ENCODE results near the gene SMIM14. TPM values are rescaled to one million over a fixed set of nuclear protein-coding genes. Genes with fewer than 3 reads are reported as not detected.
A peak's percentile ranks its signal among the peaks of the same experiment; 100 is the strongest.
"Not testable (repeated sequence)": the region's sequence is repeated elsewhere in the genome, so short reads cannot be mapped to it uniquely, and the experiment has no call there.

SMIM14 gene
- total RNA-seq, 1 experiment from 2014 or later: 40.1 TPM

DNA sequence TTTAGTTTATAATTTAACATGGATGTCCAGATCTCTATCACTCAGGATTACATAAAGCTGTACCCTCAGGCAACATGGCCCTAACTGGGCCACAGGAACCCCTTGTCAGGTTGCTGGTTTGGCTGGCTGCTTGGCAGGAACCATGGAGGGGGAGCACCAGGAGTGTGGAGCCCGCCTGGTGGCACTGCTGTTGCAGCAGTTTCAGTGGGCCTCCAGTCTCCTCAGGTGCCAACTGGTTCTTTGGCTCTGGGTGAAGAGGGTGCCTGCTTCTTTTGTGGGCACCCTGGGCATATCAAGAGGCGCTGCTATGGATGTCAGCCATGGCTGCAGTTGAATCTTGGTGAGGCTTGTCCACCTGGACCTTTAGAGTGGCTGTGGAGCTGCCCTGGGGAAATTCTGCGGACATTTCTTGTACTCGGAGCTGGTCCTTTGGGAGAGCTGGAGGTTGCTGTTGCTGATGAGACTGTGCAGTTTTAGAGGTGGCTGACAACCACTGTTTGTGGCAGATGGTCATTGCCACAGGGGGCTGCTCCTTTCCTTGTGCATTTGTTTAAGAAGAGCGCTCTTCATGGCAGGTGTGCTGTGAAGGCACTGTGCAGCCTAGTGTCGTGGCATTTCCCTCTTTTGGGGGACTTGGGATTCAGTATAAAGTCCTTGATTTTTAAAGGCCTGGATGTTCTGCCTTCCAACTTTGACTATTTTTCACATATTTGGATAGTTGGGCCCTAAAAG lies 10.3 kb upstream of the SMIM14 start:
- no peak for DNase-seq (ENCODE audit: extremely low read depth, low read depth)

DNA sequence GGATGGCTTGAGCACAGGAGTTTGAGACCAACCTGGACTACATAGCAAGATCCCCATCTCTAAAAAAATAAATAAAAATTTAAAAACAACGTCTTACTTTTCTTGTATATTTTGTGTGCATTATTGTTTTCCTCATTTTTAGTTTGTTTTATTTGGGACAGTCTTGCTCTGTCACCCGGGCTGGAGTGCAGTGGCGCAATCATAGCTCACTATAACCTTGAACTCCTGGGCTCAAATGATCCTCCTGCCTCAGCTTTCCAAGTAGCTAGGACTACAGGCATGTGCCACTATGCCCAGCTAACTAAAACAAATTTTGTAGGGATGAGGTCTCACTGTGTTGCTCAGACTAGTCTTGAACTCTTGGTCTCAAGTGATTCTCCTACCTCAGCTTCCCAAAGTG lies 9.5 kb upstream of the SMIM14 start:
- DNase-seq (ENCODE audit: extremely low read depth, low read depth): no peak

DNA sequence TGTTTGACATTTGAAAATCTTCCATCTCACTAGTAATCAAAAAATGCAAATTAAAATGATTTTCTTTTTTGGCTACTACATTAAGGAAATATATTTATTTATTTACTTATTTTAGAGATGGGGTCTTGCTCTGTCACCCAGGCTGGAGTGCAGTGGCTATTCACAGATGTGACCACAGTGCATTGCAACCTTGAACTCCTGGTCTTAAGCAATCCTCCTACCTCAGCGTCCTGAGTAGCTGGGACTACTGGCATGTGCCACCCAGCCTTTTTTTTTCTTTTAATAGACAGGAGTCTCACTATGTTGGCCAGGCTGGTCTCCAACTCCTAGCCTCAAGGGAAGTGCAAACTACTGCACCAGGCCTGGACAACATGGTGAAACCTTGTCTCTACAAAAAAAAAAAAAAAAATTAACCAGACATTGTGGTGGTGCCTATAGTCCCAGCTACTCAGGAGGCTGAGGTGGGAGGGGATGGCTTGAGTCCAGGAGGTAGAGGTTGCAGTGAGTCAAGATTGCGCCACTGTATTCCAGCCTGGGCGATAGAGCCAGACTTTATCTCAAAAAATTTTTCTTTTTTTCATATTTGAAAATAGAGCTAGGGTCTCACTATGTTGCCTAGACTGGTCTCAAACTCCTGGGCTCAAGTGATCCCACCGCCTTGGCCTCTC lies 4.4 kb upstream of the SMIM14 start:
- DNase-seq (ENCODE audit: extremely low read depth, low read depth): no peak

DNA sequence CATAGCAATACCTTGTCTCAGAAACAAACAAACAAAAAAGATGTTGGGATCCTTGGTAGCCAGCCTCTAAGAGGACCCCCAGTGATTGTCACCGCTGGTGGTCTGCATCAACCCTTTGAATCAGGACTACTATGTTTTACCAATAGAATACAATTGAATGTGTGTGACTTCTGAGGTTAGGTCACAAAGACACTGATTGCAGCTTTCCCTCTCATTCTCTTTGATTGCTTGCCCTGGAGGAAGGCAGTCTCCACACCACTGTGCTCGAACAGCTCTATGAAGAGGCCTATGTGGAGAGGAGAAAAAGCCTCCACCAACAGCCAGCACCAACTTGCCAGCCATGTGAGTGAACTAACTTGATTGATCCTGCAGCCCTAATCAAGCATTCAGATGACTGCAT lies 2.8 kb upstream of the SMIM14 start:
- DNase-seq (ENCODE audit: extremely low read depth, low read depth): no peak

DNA sequence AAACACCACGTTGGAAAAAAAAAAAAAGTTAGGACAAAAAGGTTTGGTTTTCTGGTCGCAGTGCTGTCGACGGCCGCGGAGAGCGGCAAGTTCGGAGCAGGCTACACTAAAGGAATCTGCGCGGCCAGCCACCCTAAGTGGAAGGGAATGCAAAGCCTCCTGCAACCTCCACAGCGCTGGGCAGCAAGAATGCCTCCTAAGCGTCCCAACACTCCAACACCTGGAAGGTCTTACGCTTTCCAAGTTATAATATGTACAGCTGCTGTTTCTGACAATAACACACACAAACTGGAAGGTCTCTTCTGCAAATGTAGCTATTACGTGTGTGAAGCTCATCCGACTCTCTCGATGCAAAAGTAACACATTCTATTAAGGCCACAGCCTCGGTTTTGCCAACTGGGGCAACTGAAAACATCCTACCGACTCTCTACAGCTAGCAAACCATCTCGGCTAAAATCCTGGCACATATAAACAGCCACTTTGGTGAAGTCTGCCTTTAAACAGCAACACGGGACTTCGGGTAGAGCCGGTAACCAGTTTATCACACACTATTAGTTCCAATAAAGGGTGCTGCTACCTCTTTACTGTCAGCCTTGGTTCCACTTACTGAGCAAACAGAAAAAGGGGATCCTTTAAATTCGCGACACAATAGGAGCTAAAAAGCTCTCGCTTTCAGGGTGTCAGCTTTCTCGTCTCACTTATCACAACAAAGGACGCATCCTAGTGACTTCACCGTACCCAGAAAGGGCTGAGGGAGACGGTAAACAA lies 895 bp downstream of the SMIM14 start:
- no peak for DNase-seq (ENCODE audit: extremely low read depth, low read depth)

DNA sequence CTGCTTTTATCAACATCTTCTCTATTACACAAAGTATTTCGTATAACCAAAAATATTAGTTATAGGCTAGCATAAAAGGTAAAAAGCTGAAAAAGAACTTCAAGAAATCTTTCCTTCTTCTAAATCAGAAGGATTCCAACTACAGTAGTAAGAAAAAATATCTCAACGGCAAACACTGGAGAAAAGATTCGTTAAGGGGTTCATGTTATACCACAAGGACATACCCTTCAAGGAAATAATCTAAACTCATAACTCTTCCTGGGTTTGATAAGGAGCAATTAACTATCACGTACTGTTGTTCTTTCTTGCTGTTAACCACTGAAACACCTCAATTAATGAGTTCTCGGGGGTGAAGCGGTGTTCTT lies 1.5 kb downstream of the SMIM14 start:
- DNase-seq (ENCODE audit: extremely low read depth, low read depth): no peak

DNA sequence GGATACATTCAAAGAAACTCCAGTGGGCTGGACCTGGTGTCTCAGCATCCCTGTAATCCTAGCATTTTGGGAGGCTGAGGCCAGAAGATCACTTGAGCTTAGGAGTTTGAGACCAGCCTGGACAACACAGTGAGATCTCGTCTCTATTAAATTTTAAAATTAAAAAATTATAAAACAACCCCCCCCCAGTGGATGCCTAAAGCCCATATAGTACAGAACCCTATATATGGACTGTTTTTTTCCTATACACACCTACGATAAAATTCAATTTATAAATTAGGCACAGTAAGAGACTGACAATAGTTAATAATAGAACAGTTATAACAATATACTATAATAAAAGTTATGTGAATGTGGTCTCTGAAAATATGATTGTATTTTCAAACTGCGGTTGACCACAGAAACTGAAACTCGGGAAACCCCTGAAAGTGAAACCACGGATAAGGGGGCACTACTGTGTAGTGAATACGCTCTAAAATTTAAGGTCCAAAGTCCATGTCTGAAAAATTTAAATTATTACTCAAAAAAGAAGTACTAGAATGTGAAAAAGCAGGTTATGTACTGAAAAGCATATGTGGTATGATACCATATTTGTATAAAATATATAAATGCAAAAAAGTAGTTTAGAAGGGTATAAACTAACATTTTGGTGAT lies 2.0 kb downstream of the SMIM14 start:
- no peak for DNase-seq (ENCODE audit: extremely low read depth, low read depth)

DNA sequence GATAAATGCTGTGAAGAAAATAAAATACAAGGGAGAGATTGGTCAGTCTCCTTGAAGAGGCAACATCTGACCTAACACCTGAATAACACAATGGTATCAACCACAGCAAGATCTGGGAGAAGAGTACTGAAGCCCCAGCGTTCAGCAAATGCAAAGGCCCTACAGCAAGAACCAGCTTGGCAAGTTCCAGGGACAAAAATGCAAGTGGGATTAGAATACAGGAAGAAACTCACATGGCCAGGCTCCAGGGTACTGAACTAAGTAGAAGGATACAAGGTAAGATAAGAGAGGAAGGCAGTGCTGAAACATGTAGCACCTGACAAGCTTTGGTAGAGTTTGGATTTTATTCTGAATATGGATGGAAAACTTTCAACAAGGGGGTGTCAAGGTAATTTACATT lies 3.6 kb downstream of the SMIM14 start:
- DNase-seq (ENCODE audit: extremely low read depth, low read depth): no peak

DNA sequence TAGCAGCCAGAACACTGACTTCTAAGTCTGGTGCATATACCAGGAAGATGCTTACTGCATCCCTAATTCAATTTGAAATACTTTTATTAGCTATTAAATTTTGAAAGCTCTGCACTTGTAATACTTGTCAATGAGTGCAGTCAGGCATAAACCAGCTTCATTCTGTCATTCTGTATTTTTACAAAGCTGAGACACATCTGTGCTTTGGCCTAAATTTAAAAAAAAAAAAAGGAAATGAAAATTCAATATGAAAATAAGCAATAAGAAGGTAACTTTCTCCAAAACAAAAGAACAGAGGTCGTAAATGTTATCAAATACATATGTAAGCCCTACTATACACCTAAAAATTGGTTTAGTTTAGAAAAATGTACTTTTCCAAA lies 7.0 kb downstream of the SMIM14 start:
- DNase-seq (ENCODE audit: extremely low read depth, low read depth): no peak

DNA sequence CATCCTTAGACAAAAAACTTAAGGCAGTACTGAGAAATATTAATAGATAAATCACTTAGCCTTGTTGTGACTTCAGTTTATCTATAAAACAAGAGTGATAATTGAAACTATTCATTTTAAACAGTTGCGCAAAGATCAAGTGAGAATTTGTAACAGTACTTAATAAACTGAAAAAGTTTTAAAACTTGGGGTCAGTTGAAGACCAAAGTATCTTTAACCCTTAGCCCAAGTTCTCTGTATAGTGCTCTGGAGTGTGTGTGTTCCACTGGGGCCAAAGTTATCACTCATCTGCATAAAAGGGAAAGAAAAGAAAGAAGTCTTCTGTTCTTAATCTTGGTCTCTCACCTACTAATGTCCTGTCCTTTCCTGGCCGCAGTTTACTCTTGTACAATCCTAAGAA lies 11.3 kb downstream of the SMIM14 start:
- no peak for DNase-seq (ENCODE audit: extremely low read depth, low read depth)

DNA sequence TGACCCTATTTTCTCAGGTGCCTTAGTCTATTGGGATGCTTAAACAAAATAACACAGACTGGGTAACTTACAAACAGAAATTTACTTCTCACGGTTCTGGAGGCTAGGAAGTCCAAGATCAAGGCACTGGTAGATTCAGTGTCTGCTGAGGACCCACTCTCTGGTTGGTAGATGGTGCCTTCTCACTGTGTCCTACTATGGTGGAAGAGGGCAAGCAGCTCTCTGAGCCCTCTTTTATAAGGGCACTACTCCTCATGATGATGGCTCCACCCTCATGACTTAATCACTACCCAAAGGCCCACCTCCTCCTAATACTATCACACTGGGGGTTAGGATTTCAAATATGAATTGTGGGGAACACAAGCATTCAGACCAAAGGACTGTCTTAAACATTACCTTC lies 11.8 kb downstream of the SMIM14 start:
- DNase-seq (ENCODE audit: extremely low read depth, low read depth): no peak

DNA sequence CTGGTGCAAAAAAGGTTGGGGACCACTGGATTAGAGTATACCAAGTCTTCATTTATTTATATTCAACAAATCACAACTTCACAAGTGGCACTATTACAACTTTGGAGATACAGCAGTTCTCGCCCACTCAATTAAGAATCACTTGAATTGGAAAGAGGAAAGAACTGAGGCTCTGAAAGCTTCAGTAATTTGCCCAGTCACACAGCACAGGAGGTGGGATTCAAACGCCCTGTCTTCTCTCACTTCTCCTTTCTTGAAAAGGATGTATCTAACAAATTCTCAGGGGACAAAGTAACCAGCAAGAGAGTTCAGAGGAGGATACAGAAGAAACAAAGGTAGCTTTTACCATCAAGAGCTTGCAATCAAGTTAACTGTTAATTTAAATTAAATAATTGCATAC lies 12.4 kb downstream of the SMIM14 start:
- no peak for DNase-seq (ENCODE audit: extremely low read depth, low read depth)

DNA sequence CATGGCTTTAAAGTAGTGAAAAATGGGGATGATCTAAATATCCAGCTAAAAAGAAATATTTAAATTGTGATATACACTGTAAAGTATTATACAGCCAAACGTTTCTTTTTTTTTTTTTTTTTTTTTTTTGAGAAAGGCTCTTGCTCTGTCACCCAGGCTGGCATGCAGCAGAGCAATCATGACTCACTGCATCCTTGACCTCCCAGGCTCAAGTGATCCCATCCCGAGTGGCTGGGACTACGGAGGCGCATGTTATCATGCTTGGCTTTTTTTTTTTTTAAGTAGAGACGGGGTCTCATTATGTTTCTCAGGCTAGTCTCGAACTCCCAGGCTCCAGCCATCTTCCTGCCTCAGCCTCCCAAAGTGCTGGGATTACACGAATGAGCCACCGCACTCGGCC lies 17.1 kb downstream of the SMIM14 start:
- DNase-seq (ENCODE audit: extremely low read depth, low read depth): peak; percentile 75

DNA sequence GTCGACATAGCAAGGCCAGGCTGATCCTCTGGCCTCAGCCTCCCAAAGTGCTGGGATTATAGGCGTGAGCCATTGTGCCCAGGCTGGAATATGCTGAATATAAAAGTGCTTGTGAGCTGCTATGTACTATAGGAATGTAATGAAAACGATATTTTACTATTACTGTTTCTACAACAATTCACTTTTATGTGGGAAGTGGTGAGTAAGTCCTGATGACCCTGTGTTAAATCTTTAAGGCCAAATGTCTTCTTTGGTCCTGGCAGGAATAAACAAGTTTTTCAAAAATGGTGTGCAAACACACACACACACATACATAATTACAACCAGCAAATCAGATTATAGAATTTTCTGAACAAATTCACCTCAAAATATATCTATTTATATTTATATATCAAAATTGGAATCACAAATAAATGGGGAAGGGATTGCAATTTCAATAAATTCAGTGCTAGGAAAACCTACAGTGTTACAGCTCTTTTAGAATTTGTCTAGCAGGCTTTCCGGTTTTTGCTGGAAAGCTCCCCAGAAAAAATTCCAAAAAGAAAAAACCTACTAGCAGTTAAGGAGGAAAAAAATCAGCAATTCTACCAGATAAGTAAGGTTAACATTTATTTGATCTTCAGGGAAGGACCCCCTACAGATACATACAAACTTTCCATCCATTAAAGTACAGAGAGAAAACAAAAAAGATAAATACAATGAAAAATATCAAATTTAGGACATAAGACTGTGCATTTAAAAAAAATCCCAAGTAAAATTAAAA lies 17.9 kb downstream of the SMIM14 start:
- no peak for DNase-seq (ENCODE audit: extremely low read depth, low read depth)

DNA sequence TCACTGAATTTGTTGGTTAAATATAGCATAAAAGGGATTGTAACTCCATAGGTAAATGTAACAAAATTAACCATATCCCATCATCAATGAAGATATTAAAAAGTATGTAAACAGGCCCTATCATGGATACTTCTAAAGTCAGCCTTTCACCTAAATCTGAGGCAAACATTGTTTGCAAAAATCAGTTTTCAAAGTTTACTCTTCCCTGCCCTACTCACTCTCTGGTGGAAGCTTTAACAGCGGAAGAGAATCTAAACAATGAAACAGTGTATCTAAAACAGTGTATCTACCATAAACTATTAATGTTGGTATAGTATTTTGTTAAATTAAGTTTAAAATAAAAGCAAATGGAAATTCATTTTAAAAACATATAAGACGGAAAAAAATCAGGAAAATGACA lies 21.1 kb downstream of the SMIM14 start:
- DNase-seq (ENCODE audit: extremely low read depth, low read depth): no peak

DNA sequence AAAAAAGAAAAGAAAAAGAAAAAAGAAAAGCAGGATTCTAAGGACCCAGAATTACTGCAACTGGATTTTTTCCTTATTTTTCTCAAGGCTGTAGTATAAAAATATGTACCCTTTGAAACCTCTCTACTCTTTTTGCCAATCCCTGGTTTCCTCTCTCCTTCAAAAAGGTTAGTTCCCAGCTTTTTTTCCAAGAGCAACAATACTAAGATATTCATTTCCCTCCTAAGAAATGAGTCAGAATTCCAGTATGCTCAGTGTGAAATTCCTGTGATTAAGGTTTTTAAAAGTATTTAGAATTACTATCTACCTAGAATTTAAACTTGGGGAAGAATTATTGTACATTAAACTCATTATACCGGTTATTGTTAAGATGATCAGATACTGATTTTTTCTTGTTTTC lies 22.0 kb downstream of the SMIM14 start:
- peak; percentile 56 for DNase-seq (ENCODE audit: extremely low read depth, low read depth)

DNA sequence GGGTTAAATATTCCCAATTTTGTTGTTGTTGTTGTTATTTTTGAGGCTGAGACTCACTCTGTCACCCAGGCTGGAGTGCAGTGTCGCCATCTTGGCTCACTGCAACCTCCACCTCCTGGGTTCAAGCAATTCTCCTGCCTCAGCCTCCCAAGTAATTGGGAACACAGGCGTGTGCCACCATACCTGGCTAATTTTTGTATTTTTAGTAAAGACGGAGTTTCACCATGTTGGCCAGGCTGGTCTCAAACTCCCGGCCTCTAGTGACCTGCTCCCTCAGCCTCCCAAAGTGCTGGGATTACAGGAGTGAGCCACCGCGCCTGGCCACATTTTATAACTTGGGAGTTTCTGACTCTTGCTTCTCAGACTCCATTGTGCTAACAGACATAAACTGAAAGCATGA lies 22.6 kb downstream of the SMIM14 start:
- DNase-seq (ENCODE audit: extremely low read depth, low read depth): not testable (repeated sequence)

DNA sequence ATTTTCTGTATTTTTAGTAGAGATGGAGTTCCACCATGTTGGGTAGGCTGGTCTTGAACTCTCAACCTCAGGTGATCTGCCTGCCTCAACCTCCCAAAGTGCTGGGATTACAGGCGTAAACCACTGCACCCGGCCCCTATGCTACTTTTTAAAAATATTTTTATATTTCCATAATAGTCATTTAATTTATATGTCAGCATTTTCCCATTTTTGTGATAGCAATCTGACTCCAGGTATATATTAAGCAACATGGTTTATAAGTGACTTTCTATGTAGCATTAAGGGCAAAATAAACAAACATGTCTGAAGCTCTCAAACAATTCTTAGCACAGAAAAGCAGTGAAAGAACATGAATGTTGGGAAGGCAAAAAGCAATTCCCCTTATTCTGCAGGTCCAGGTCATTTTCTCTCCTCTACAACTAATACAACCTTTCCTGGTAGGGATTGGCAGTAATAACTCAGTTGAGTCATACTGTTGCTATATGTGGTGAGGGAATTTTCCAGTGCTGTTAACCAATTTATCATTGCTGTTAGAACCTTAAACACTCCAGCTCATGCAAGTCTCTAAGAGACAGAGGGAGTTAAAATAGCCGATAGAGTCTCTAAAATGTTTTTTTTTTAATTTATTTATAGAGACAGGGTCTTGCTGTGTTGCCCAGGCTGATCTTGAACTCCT lies 24.0 kb downstream of the SMIM14 start:
- DNase-seq (ENCODE audit: extremely low read depth, low read depth): no peak

DNA sequence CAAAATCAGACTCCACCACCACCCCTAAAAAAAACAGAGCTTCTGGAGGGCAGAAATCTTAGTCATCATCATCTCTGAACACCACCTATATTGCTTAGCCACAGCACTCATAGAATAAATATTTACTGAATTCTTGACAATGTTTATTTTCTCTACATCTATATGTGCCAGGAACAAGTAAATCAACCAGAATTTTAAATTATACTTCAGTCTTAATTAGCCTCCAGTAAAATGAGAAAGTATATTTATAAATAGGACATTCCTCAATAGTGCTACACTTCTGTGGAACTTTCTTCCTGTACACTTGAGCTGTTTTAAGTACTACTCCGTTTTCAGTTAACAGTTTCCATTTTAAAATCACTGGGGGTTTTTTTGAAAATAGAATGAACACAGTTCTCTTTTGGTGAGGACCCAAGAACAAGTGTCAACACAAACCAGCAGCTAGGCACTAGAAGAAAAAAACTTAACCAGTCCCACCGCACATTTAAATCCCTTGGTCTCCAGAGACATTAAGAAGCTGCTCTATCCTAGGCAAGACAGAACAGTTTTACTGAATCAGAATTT lies 25.5 kb downstream of the SMIM14 start:
- DNase-seq (ENCODE audit: extremely low read depth, low read depth): no peak

DNA sequence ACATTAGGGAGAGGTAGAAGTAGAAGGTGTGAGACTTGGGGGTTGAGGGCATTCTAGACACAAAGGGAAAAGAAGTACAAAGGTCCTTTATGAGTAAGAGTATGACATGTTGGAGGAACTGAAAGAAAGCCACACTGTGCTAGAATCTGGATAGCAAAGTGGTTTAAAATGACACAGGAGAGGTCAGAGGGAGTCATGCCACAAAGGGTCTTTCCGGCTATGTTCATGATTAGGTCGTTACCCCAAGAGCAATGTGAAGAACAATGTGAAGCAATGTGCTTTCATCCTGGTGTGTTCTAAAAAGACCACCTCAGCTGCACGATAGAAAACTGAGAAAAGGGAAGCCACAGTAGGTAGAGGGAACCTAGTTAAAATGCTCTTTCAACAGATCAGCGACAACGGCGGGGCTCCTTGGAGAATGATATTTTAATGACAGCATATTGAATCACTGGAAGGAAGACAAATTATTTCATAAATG lies 29.2 kb downstream of the SMIM14 start:
- no peak for DNase-seq (ENCODE audit: extremely low read depth, low read depth)
